Measurements from ENCODE around the gene MARCHF6. TPM values are rescaled to one million over a fixed set of nuclear protein-coding genes. Genes with fewer than 3 reads are reported as not detected.

MARCHF6 gene
- polyA plus RNA-seq, 3 donors: 24.0 to 90.1 (median 31.0) TPM

GRCh38 chr5:10329446-10329819 is 24.1 kb upstream of the MARCHF6 start:
- H3K27me3 Mint-ChIP-seq (ENCODE audit: low read depth in 3 of 3): peaks cover 33 to 37% (median 35%) of the 10 kb centered on the region in 3 donors
- H3K27ac ChIP-seq (ENCODE audit: low read depth in 1 of 2, low read length in 2 of 2): no peak overlapping the region
- no peaks in the 10 kb centered on the region for H3K79me2 ChIP-seq (ENCODE audit: insufficient read depth, low read length)
- intact Hi-C loops (cut with micrococcal nuclease): no loop called here
- no peak for TF ChIP-seq CTCF (IDR thresholded peaks at IDR 0.05)
- H4K20me1 ChIP-seq (ENCODE audit: insufficient read depth, low read length): no peaks in the 10 kb centered on the region
- no peaks in the 10 kb centered on the region for H3K9me3 ChIP-seq (replicated peaks in 1 of 2; ENCODE audit: control insufficient read depth in 1 of 2, insufficient read depth in 1 of 2, low read length in 2 of 2)
- no peak overlapping the region for H3K27ac Mint-ChIP-seq
- H3K9me3 Mint-ChIP-seq: peaks cover 0 to 10% (median 0%) of the 10 kb centered on the region in 7 donors
- no peaks in the 10 kb centered on the region for H3K36me3 ChIP-seq (replicated peaks in 1 of 2; ENCODE audit: control insufficient read depth in 1 of 2, insufficient read depth in 2 of 2, low read length in 2 of 2)
- no peak overlapping the region for H3K4me3 ChIP-seq (replicated peaks in 1 of 3; ENCODE audit: low read depth in 2 of 3, low read length in 3 of 3)
- peaks cover 24 to 36% of the 10 kb centered on the region in 2 donors for H3K27me3 ChIP-seq (ENCODE audit: control insufficient read depth in 2 of 2, insufficient read depth in 2 of 2, low read length in 2 of 2)
- H2AFZ ChIP-seq (ENCODE audit: insufficient read depth, low read depth, low read length, poor library complexity, severe bottlenecking): no peak overlapping the region
- peaks cover 15 to 19% of the 10 kb centered on the region in 2 donors for H3K4me1 ChIP-seq (ENCODE audit: control insufficient read depth in 1 of 2, insufficient read depth in 2 of 2, low read length in 2 of 2)
- no peak for DNase-seq
- no peak overlapping the region for H3K9ac ChIP-seq (ENCODE audit: insufficient read depth, low read length, poor library complexity, severe bottlenecking)
- H3K36me3 Mint-ChIP-seq: peaks cover 0 to 2% of the 10 kb centered on the region in 2 donors
- H3K4me1 Mint-ChIP-seq: peaks cover 19% of the 10 kb centered on the region
- H3K4me2 ChIP-seq (replicated peaks; ENCODE audit: extremely low read depth, low read length, poor library complexity, severe bottlenecking): no peak overlapping the region
- H3K4me3 Mint-ChIP-seq: no peak overlapping the region
- WGBS (ENCODE audit: insufficient coverage): 100% methylated on average over 1 of the region's 2 CpGs

DNA sequence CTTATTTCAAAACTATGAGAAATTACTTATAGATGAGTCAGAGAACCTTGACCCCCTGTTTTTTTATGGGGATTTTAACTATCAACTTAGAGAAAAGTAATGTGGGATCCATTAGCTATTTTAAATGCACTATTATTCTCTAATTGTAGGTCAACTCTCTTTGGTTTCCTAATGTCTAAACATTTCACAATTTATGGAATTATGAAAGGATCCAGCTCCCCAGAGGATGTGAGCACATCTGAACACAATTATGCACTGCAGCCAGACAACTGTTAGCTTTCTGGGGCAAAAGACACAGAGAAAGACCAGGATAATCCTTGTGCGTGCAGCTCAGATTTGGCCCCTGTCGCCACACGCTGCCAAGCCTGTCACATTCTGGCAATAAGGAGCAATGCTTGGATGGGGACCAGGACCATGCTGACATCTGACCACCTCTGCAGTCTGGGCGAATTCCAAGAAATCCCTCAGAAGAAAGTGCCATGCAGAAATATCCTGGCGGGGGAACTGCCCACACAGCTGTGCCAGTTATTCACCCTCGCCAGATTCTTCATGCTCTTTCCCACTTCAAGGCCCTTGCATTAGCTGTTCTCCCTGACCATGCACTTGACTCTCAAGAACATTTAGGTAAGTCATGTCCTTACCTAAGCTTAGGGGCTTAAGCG is 23.5 kb upstream of the MARCHF6 start:
- intact Hi-C loops (cut with micrococcal nuclease): no loop called here
- H3K4me1 Mint-ChIP-seq: peaks cover 17% of the 10 kb centered on the region
- H3K27me3 ChIP-seq (ENCODE audit: control insufficient read depth in 2 of 2, insufficient read depth in 2 of 2, low read length in 2 of 2): peaks cover 27 to 41% of the 10 kb centered on the region in 2 donors
- H3K27ac ChIP-seq (ENCODE audit: low read depth in 1 of 2, low read length in 2 of 2): no peak overlapping the region
- no peak overlapping the region for H2AFZ ChIP-seq (ENCODE audit: insufficient read depth, low read depth, low read length, poor library complexity, severe bottlenecking)
- H3K27me3 Mint-ChIP-seq (ENCODE audit: low read depth in 3 of 3): peaks cover 37 to 43% (median 38%) of the 10 kb centered on the region in 3 donors
- H3K79me2 ChIP-seq (ENCODE audit: insufficient read depth, low read length): no peaks in the 10 kb centered on the region
- 96% methylated on average over 6 of the region's 7 CpGs for WGBS (ENCODE audit: insufficient coverage)
- no peak overlapping the region for H3K27ac Mint-ChIP-seq
- no peak for TF ChIP-seq CTCF (IDR thresholded peaks at IDR 0.05)
- H3K4me2 ChIP-seq (replicated peaks; ENCODE audit: extremely low read depth, low read length, poor library complexity, severe bottlenecking): no peak overlapping the region
- no peaks in the 10 kb centered on the region for H3K9me3 ChIP-seq (replicated peaks in 1 of 2; ENCODE audit: control insufficient read depth in 1 of 2, insufficient read depth in 1 of 2, low read length in 2 of 2)
- no peak overlapping the region for H3K9ac ChIP-seq (ENCODE audit: insufficient read depth, low read length, poor library complexity, severe bottlenecking)
- no peak overlapping the region for H3K4me3 ChIP-seq (replicated peaks in 1 of 3; ENCODE audit: low read depth in 2 of 3, low read length in 3 of 3)
- no peaks in the 10 kb centered on the region for H4K20me1 ChIP-seq (ENCODE audit: insufficient read depth, low read length)
- H3K4me3 Mint-ChIP-seq: peak overlapping the region in 1 of 2 donors; percentile 26
- peaks cover 0 to 10% (median 0%) of the 10 kb centered on the region in 7 donors for H3K9me3 Mint-ChIP-seq
- H3K4me1 ChIP-seq (ENCODE audit: control insufficient read depth in 1 of 2, insufficient read depth in 2 of 2, low read length in 2 of 2): peaks cover 13 to 15% of the 10 kb centered on the region in 2 donors
- H3K36me3 ChIP-seq (replicated peaks in 1 of 2; ENCODE audit: control insufficient read depth in 1 of 2, insufficient read depth in 2 of 2, low read length in 2 of 2): no peaks in the 10 kb centered on the region
- DNase-seq: no peak
- peaks cover 0 to 2% of the 10 kb centered on the region in 2 donors for H3K36me3 Mint-ChIP-seq

All from CD14-positive monocyte (primary cell).